ENCODE measurements around the gene COA3.

The COA3 gene

GRCh38 chr17:42798383-42799380 is at the start of gene COA3, which contains the start of gene CNTD1:
Gene COA3 (minus strand): TSS chr17:42798704. CDS start chr17:42798681, 23 bp downstream.
Gene CNTD1 (plus strand): TSS chr17:42798861. CDS start chr17:42799068, 207 bp downstream.
- DNase-seq = peak; percentile 70 to 76

GRCh38 chr17:42848093-42848492 is 49.6 kb upstream of the COA3 start:
- DNase-seq = no peak

DNA sequence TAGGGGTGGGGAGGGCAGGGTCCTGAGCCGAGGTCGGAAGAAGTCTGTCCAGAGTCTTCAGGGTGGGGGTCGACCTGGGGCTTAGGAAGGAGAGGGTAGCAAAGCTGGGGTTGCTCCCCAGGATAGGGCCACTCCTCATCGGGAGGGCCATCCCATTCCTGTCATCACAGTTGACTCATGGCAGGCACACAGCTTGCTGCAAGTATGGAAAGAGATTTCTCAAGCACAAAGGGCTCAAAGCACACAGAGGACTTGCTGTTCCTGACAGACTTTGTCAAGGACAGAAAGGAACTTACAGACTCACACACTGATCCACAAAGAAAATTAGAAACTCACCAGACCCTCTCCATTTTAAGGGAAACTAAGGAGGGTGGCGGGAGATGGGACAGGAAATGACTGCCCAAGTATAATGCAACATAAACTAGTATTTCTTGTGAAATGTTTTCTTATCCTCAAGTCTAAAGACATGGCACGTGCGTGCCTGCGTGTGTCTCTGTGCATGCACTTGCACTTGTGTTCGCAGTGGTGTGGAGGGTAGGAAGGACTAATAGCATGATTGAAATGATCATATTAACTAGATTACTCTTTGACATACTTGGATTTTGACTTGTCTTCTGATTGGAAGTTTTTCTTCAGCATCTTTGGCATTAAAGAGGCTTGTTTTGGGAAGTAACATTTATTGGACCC is 48.2 kb upstream of the COA3 start:
- DNase-seq = no peak

GRCh38 chr17:42845918-42846593 is 47.6 kb upstream of the COA3 start:
- no peak for DNase-seq

DNA sequence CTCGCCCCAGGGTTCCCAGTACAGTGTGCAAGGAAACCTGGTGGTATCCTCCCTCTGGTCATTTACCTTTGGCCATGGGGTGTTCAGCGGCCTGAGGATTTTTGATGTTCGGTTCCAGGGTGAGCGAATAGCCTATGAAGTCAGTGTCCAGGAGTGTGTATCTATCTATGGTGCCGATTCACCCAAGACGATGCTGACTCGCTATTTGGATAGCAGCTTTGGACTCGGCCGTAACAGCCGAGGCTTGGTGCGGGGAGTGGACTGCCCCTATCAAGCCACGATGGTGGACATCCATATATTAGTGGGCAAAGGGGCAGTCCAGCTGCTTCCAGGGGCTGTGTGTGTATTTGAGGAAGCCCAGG is 47.0 kb upstream of the COA3 start:
- DNase-seq = no peak

GRCh38 chr17:42844761-42845555 is 46.5 kb upstream of the COA3 start:
- DNase-seq = no peak

GRCh38 chr17:42844271-42844670 is 45.8 kb upstream of the COA3 start, which contains the start of gene AOC2:
Gene AOC2 (plus strand): TSS chr17:42844580. CDS start chr17:42844627, 47 bp downstream.
- no peak for DNase-seq

DNA sequence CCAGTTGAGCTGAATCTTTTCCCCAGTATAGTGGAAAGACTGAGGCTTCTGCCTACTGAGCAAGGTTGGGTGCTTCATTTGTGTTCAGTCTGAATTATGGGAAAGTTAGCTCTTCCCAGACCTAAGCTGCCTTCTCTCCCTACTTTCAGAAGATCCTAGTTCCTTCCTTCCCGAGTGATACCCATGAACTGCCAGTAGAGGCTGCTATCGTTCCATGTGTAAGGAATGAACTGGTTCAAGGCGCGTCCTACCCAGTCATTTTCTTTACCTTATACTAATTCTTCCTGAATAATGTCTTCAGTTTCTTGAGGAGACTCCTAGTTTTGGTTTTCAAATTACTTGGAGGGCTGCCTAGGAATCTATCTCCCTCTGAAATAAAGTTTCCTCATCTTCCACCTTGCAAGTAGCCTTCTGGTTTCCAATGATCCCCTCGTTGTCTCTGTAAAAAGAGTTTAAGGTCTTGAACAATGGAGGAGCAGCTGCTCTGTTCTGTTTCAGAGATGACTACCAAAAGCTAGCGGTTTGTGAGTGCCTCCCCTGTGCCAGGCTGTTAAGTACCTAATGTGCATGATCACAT is 44.9 kb upstream of the COA3 start:
- DNase-seq = peak in 1 of 2 experiments; percentile 59

DNA sequence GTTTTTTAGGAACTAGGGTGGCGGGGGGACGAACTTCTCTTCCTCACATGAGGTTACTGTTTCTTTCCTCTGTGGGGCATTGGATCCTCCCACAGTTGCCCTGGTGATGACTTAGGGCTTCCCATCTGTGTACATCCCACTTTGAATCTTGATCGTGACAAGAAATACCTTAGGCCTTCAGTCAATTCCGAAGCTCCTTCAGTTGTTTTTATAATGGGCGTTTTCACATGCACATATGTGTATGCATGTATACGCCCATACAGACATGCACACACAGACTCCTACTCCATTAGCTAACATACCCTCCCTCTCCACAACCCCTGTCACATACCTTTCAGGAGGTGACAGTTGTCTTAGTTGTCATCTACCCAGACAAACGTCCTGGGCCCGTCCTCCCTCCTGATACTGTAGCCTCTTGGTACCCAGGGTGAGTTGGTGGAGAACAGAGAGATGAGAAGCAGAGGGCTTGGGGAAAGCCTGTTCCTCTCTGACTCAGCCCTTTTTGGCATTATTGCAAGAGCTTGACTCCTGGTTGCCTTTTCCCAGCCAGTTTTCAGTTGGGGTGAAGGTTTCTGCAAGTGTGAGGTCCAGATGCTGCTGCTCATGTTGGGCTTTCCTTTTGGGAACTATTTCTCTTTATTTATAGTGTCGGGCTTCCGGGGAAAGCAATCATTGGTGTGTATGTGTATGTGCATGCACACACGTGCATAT is 43.6 kb upstream of the COA3 start:
- DNase-seq = no peak

DNA sequence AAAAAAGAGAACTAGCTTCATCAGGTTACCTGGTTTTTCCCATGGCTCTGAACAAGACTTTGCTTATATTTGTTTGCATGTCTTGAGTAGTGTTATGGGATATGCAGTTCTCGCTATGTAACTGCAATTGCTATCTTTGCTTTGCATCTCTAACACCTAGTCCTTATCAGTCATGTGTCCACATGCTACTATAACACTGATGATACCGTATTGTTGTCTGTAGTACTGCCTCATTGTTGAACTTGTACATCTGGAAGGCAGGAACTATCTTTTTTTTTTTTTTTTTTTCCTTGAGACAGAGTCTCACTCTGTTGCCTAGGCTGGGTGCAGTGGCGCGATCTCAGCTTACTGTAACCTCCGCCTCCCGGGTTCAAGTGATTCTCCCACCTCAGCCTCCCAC is 37.2 kb upstream of the COA3 start:
- DNase-seq = no peak

DNA sequence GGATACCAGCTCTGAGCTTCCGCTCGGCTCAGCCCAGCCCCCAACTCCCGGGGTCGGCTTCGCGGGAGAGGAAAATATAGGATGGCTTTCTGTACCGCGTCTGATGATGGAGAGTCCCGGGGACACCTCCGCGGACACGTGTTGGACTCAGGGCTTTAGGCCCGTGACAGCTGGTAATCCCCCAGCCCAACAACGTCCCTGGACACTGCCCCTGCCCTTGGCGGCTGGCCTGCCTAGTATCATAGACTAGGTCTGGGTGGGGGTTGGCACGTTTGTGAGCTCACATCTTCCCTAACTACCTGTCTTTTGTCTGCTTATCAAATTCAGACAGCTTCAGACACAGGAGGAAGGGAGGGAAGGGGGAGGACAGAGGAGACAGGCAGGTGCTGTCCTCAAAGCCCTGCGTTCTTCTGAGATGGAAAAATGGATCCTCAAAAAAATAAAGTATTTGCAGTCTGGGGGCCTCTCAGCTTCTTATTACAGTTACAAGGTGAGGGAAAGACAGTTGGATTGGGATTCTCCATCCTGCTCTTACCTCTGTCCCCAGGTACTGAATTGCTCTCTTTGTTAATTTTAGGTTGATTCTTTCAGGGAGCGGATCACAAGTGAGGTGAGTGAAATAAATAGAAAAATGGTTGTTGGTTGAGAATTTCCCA is 35.4 kb upstream of the COA3 start:
- DNase-seq = no peak

DNA sequence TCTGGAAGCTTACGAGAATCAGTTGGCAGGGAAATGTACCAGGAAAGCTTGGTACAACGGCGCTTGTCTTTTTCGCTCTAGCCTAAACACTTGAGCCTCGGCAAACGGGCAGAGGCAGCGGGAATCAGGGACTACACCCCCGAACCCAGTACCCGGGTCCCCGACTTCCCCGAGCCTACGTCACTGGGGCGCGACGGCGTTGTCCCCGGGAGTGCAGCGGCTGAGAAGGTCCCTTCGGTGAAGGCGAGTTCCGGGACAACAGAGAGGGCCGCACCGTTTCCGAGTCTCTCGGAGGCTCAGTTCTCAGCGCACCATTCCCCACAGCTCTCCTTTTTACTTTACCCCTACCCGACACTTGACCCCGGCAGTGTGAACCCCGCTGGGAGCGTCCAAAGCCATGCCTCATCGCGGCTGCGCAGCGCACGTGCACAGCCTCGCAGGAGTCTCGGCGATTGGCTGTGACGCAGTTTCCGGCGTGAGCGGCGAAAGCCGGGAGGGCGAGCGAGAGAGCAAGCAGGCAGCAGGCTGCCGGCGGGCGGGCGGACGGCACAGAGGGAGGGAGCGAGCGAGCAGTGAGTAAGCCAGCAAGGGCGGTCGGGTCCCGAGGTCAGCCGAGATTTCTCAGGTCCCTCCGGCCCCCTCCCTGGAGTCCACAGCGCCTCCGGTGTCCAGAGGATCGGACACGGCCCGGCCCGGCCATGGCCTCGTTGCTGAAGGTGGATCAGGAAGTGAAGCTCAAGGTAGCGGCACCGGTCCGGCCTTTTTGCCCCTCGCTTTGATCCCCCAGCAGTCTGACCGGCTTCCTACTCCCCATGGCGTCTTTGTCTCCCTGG is 34.6 kb upstream of the COA3 start, which contains the start of gene PSME3:
Gene PSME3, plus strand, starts transcription at position 464 of the 833 bp plus-strand sequence. Its CDS starts 235 bp downstream, at position 699.
- DNase-seq = peak; percentile 74 to 85

GRCh38 chr17:42832213-42832933 is 33.9 kb upstream of the COA3 start:
- DNase-seq = peak in 1 of 2 experiments; percentile 51

- DNase-seq = no peak
These were observed 32.5 kb upstream of the COA3 start for GRCh38 chr17:42830971-42831370.

DNA sequence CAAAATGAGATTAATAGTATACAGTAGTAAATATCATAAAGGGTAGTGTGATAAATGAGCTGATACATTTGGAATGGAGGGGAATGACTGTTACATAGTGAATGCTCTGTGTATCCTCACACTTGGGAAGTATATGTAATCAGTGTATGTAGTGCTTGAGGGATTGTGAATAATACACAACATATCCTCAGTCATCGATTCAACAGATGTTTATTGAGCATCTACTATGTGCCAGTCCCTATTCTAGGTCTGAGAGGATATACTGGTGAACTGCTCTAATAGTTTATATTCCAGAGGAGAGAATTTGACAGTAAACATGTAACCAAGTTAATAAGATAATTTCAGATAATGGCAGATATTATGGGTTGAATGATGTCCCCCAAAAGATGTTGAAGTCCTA is 29.0 kb upstream of the COA3 start:
- DNase-seq = no peak

DNA sequence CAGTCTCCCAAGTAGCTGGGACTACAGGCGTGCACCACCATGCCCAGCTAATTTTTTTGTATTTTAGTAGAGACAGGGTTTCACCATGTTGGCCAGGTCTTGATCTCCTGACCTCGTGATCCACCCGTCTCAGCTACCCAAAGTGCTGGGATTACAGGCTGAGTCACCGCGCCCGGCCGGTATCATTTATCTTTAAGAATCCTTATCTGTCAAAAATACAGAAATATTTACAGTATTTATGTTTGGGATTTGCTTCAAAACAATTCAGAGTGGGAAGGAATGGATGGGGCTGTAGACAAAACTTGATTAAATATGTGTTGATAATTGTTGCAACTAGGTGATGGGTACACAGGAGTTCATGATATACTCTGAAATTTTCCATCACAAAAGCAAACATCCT is 22.7 kb upstream of the COA3 start:
- no peak for DNase-seq

DNA sequence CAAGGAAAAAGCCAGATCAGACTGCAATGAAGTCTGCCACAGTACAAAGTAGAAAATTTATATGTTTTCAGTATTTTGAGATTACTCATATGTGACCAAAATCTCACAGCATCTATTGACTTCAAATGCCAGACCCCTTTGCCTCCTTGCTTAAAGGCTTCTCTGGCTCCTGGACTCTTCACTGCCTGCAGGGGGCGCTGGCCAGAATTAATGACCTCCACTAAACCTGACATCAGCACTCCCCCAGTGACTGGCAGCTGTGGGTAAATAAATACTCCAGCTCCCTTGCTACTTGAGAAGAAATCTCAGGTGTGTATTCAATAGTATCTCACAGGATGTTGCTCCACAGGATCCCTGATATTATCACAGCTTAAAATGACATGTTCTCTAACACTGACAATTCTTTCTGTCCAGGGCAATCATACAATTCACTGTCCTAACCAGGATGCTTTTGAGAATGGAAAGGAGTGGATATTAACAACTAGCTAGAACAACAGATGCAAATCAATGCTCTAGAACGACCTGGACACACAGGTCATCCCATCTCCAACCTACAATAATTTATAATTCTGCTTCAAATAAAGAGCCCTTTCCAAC is 21.5 kb upstream of the COA3 start:
- DNase-seq = peak in 1 of 2 experiments; percentile 71

GRCh38 chr17:42818379-42818778 is 19.9 kb upstream of the COA3 start:
- DNase-seq = no peak
